Thoracic aorta (tissue), 2 donors: Measurements from ENCODE around the gene OSBPL3. TPM values are rescaled to one million over a fixed set of nuclear protein-coding genes. Genes with fewer than 3 reads are reported as not detected.

Experiments
- ATAC-seq: fragments of 150-250 bp; one replicate; pipeline ENCODE4 v1.8.0; 2017; ENCODE audit warnings: low read depth; ENCODE audit not compliant: insufficient number of reproducible peaks, low FRiP score
- DNase-seq: peaks from one replicate; pipeline ENCODE4 v3.0.0-alpha.2; 2020; ENCODE audit warnings: low spot score
- H3K27ac ChIP-seq, 2 donors: fragments of 200-600 bp; sonication (generic); 1 replicate in 1 of 2; 2 replicates in 1 of 2; pipeline ENCODE4 v1.5.1; 2016; ENCODE audit warnings: mild to moderate bottlenecking in 2 of 2, moderate library complexity in 2 of 2
- H3K27me3 ChIP-seq: fragments of 200-600 bp; sonication (generic); replicated peaks from 2 replicates; pipeline ENCODE4 v1.6.0; 2016; ENCODE audit warnings: mild to moderate bottlenecking; ENCODE audit not compliant: insufficient read depth
- H3K36me3 ChIP-seq: fragments of 200-600 bp; sonication (generic); one replicate; pipeline ENCODE4 v1.5.1; 2016
- H3K4me1 ChIP-seq, 2 donors: fragments of 200-600 bp; sonication (generic); 1 replicate in 1 of 2; 2 replicates in 1 of 2; pipeline versions ENCODE4 v1.5.1 to v1.6.0; 2016; ENCODE audit warnings: low read depth in 2 of 2, mild to moderate bottlenecking in 1 of 2; ENCODE audit not compliant: control insufficient read depth in 1 of 2
- H3K4me3 ChIP-seq: fragments of 200-600 bp; sonication (generic); 2 replicates; pipeline ENCODE4 v1.5.1; 2016; ENCODE audit warnings: mild to moderate bottlenecking
- H3K9me3 ChIP-seq: fragments of 200-600 bp; sonication (generic); 2 replicates; pipeline ENCODE4 v1.5.1; 2016
- total RNA-seq, 2 donors: library from RNA; depleted of rRNA; stranded (reverse); fragments of >200 nt; gene quantifications; one replicate each; pipeline versions ENCODE4 v1.1.0 to v1.2.3, GENCODE V29; 2016
- TF ChIP-seq, protein P1 (sequence below): fragments of 200-600 bp; sonication (generic); IDR thresholded peaks from one replicate; pipeline ENCODE4 v1.5.1; 2019; ENCODE audit warnings: antibody characterized with exemption

OSBPL3 gene
- total RNA-seq = 1 to 10 TPM; 5.5 to 7.9 TPM

GRCh38 chr7:24979863-24980533, at the start of gene OSBPL3:
Gene OSBPL3, minus strand, starts transcription at chr7:24980178. Its CDS starts 87,706 bp downstream, at chr7:24892472.
- TF ChIP-seq, protein P1, sequence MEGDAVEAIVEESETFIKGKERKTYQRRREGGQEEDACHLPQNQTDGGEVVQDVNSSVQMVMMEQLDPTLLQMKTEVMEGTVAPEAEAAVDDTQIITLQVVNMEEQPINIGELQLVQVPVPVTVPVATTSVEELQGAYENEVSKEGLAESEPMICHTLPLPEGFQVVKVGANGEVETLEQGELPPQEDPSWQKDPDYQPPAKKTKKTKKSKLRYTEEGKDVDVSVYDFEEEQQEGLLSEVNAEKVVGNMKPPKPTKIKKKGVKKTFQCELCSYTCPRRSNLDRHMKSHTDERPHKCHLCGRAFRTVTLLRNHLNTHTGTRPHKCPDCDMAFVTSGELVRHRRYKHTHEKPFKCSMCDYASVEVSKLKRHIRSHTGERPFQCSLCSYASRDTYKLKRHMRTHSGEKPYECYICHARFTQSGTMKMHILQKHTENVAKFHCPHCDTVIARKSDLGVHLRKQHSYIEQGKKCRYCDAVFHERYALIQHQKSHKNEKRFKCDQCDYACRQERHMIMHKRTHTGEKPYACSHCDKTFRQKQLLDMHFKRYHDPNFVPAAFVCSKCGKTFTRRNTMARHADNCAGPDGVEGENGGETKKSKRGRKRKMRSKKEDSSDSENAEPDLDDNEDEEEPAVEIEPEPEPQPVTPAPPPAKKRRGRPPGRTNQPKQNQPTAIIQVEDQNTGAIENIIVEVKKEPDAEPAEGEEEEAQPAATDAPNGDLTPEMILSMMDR = no peak
- Histone ChIP-seq H3K4me3 (peak within 1 kb of the TSS; percentile 86), H3K4me1 (peaks cover 4 to 27% of the 10 kb centered on the region in 2 donors), H3K27me3 (no peaks in the 10 kb centered on the region), H3K27ac (peak within 1 kb of the TSS; percentile 55 to 66), H3K36me3 (no peaks in the 10 kb centered on the region), H3K9me3 (no peaks in the 10 kb centered on the region)
- ATAC-seq = peak; percentile 91
- peak; percentile 72 for DNase-seq

DNA sequence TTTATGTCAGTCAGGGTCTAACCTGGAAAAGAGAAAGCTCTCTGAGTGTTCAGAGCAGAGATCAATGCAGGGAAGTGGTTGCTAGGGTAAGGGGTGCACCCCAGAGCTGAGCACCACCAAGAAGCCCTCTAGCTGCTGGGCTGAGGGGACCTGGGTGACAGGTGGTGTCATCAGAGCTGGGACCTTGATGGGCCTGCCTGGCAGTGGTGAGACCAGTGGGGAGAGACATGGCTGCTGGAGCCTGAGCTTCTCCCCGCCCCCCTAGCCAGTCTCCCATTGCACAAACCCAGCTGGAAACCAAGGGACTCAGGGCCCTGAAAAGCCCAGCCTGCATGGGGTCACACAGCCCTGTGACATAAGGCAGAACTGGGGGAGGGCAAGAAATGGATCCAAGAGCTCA, 49.1 kb upstream of the OSBPL3 start:
- ATAC-seq (no peak), DNase-seq (no peak)
- Histone ChIP-seq H3K4me1 (no peaks in the 10 kb centered on the region), H3K27ac (no peak overlapping the region), H3K4me3 (no peak overlapping the region), H3K36me3 (no peaks in the 10 kb centered on the region), H3K27me3 (no peaks in the 10 kb centered on the region), H3K9me3 (no peaks in the 10 kb centered on the region)
- TF ChIP-seq, protein P1 = no peak

DNA sequence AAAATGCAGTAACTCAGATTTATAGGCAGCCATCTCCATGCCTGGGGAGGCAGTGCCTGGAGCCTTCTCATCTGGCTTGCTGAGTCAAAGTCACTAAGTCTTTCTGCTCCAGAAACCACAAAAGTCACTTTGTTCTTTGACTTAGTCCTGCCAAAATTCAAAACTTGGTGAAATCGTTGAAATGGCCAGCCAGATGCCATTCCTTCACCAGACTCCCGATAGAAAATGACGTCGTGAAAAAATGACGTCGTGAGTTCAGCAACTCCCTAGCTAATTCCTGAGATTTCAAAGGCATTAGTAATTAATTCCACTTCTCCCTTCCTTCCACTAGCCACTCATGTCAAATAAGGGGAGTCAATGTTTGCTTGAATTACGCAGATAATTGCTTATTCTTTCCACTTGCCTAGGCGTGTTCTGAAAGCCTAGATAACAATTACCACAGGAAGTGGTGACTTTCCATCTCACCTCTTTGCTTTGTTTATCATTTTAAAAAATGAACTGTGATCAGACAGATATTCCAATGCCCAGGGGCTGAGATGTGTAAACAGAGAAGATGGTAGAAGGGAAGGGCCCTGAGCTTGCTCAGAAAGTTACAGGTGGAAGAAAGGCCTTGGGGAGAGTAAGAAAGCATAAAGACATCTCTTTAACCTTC, 48.5 kb upstream of the OSBPL3 start:
- H3K27ac ChIP-seq = no peak overlapping the region
- H3K9me3 ChIP-seq = no peaks in the 10 kb centered on the region
- no peaks in the 10 kb centered on the region for H3K36me3 ChIP-seq
- no peaks in the 10 kb centered on the region for H3K4me1 ChIP-seq
- H3K4me3 ChIP-seq = no peak overlapping the region
- DNase-seq = no peak
- no peak for ATAC-seq
- no peaks in the 10 kb centered on the region for H3K27me3 ChIP-seq
- TF ChIP-seq, protein P1 = no peak

GRCh38 chr7:25026156-25026555, 46.2 kb upstream of the OSBPL3 start:
- H3K4me3 ChIP-seq = no peak overlapping the region
- H3K27ac ChIP-seq = no peak overlapping the region
- TF ChIP-seq, protein P1 = no peak
- H3K4me1 ChIP-seq = no peaks in the 10 kb centered on the region
- H3K9me3 ChIP-seq = no peaks in the 10 kb centered on the region
- no peaks in the 10 kb centered on the region for H3K27me3 ChIP-seq
- no peaks in the 10 kb centered on the region for H3K36me3 ChIP-seq
- no peak for DNase-seq
- no peak for ATAC-seq

DNA sequence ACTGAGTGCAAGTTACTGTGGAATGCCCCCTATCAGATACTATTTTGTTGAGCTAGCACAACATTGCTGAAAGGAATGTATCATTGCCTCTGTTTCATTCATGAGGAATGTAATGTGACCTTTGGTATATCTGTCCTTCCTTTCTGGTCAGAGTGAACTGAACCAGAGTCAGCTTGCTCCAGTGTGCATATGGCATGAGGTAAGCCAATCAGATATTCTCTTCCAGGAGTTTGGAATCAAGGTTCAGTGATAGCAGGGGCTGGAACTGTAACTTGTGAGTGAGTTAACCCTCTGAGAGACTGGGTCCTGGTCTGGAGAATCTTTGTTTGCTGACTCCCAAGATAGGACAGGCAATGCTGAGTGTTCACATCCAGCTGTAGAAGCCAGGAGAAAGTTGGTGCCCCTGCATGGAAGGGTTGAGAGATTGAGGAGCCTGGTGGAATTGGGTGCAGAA, 45.3 kb upstream of the OSBPL3 start:
- no peaks in the 10 kb centered on the region for H3K4me1 ChIP-seq
- no peaks in the 10 kb centered on the region for H3K27me3 ChIP-seq
- H3K27ac ChIP-seq = no peak overlapping the region
- DNase-seq (no peak), ATAC-seq (no peak)
- no peaks in the 10 kb centered on the region for H3K36me3 ChIP-seq
- no peak overlapping the region for H3K4me3 ChIP-seq
- no peaks in the 10 kb centered on the region for H3K9me3 ChIP-seq
- TF ChIP-seq, protein P1 = no peak
